ENCODE results near the gene UGT1A10.

Gene UGT1A10

DNA sequence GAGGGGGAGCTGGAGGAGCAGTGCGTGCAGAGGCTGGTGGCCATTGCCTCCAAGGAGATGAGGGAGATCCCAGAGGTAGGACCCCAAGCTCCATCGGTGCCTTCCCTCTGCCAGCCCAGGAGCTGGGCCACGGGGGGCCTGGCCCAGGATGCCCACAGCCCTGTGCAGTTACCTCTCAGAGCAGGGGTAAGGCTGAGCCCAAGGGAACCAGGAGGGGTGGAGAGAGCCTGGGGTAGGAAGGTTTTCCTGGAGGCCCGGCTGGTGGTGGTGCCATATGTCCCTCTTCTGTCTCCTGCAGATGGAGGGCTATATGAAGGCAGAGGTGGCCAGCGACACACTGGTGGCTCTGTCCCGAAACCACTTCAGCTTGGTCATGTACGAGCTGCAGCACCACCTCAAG lies 153.3 kb downstream of the UGT1A10 start:
- DNase-seq: no peak

DNA sequence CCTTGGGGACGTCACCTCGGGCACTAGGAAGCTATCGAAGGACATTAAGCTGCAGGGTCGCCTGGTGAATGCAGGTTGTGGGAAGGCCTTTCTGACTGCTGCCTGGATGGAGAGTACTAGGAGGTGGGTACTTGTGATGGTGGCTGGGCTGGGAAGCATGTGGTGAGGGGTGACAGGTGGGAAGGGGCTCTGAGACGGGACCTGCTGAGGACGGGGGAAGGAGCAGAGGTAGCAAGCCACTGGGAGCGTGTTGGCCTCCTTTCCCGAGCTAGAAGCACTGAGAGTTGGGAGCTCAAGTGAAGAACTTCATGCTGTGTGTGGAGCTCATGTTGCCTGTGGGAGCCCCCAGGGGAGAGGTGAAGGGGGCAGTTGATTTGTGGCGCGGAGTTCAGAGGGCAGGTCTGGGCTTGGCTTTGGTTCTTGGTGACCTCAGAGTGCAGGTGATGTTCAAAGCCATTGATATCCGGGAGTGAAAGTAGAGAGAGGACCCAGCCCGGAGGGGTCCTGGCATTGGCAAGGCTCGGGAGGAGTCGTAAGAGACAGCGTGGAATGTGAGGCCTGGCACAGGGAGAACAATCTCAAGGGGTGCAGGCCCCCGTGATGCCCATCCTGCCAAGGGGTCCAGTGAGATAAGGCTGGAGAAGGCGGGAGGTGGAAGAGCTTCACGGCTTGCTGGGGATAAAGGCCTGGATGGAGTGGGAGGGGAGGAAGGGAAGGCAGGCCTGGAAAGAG lies 155.1 kb downstream of the UGT1A10 start:
- no peak for DNase-seq

DNA sequence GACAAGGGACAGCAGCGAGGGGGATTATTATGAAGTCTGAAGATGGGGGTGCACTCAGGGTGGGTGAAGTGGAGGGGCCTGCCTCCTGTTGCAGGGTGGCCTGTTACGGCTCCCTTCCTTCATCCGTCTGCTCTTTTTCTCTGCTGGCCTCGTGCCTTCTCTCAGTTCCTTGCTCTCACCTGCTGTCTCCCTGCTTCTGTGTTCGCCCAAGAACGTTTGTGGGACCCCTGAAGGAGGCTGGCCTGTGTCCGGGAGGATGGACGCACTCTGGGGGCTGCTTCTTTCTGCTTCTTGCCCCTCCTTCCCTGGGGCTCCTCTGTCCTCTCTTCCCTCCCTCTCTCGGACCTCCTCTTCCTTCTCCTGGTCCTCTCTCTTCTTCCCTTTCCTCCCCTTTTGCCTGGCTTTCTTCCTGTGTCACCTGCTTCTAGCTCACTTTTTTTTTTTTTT lies 155.7 kb downstream of the UGT1A10 start:
- DNase-seq: no peak

DNA sequence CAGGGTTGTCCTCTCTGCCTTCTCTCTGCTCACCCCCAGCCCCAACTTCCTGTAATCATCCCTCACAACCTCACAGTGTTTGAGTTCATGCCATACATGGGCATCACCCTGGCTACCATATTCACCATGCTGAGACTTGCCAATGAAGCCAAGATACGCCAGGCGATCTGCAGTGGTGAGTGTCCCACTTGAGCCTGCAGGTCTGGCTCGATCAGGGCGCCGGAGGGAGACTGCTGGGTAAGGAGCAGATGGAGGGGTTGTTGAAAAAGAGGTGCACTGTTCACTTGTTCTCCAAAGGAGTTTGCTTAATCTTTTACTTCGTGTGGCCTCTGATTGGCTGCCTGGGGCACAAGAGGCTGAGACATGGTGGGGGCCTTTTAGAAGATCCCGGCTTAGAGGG lies 156.5 kb downstream of the UGT1A10 start:
- no peak for DNase-seq

DNA sequence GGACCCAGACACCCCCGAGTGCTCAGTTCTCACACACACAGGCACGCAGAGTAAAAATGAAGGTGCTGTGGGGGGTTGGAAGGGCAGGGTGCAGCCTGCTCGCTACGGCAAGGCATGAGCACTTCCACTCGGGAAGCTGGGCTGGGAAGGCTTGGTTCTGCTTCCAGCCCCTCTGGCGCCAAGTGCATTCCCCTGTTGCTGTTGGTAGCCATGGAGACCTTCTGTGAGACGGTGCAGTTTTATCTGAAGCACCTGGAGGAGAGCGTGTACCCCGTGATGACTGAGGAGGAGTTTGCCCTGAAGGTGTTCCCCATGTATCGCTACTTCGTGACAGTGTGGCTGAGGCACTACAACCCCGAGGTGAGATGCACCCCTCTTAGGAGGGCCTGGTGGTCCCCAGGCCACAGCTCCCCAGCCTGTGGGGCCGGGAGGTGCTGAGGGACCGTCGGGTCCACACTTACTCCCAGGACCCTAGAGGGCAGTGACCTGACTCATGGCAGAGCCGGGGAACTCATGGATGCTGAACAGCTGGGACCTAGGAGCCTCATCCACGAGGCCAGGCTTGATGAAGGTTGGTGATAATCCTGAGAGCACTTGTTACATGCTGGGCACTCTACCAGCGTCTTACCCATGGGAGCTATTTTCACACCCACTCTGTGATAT lies 157.3 kb downstream of the UGT1A10 start:
- DNase-seq: peak in 1 of 2 experiments; percentile 12

GRCh38 chr2:233794128-233794658 lies 157.9 kb downstream of the UGT1A10 start:
- DNase-seq: no peak

DNA sequence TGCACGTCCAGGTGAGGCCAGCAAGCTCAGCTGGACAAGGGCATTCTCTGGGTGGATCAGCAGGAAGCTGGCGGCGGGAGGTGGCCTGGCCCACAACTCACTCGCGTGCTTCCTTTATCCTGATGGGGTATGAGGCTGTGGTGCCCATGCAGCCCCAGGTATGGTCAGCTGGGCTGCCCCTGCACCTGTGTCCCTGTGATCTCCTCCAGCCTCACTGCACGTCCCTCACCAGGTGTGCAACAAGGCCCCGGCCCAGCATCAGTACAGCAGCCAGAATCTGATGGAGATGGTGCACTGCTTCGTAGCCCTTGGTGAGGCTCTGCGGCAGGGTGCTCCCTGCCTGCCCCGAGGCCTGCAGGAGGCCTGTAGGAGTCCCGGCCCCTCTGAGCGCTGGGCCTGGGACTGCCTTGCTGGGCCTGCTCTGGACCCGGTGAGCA lies 159.5 kb downstream of the UGT1A10 start:
- DNase-seq: no peak

DNA sequence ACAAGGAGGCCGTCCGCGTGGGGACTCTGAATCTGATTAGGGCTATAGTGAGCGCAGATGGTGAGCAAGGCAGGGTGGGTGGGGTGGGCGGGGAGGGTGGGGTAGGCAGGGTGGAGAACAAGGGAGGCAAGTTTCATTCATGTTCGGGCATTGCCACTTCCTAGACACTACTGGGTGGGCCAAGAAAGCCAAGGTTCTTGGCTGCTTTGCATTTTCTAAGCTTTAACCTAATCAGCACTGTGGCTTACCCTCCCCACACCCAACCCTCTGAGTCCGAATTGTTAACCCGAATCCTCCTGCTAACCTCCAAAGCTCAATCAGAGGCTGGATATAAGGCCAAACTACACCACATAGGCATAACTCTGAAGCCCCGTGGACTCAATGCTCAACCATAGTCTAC lies 160.0 kb downstream of the UGT1A10 start:
- DNase-seq: no peak

DNA sequence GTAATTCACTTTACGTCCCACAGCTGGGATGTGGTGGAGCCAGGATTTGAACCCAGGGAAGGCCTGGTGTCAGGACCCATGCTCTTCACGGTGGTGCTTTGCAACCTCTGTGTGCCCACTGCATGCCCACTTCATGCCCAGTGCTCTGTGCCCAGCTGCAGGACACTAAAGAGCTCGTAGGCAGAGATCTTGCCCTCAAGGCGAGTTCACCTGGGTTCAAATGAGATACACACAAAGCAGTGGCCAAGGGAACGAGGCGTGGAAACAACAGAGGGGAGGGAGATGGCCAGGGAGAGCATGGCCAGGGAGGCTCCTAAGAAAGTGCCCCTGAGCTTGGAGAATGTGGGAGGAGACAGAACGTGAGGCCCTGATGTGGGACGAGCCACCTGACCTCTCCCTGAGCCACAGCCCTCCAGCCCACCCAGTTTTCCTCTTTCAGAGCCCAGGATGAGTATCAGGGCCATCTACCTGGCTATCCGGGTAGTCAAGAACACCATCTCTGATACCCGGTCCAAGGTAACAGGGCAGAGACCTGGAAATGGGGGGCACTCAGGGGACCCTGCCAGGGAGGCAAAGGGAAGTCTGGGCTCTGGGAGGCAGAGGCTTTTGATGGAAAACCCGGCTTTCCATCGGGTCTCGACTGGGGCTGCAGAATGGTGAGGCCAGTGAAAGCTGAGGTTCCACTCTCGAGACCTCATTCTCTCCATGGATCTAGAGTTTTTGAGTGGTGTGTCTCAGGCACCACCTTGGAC lies 162.3 kb downstream of the UGT1A10 start:
- no peak for DNase-seq

DNA sequence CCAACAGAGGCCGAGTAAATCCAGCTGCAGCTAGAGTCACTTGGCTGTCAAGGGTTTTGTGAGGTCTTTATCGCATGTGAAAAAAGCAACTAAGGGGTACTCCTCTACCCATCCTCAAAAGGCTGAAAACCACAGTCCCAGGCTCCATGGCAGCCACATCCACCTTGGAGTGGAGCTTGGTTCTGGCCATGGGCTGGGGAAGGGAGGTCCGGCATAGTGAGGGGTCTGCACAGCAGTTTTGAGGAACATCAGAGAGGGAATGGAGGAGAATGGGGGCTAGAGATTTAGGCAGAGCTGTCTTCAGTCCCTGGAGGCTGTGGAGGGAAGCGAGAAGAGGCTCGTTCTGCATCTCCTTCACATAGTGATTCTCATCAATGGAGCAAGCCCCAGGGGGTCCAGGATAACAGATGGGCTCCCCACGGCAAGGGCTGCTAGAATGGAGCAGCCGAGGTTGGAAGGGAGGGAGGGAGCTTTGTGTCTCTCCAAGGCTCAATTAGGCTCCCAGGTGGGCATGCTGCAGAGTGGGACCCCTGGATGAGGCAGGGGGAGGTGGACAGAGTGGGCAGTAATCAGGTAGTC lies 162.9 kb downstream of the UGT1A10 start:
- no peak for DNase-seq

- DNase-seq: no peak
These were observed 163.5 kb downstream of the UGT1A10 start for GRCh38 chr2:233799716-233800115.

GRCh38 chr2:233800208-233800607 lies 164.0 kb downstream of the UGT1A10 start:
- no peak for DNase-seq

DNA sequence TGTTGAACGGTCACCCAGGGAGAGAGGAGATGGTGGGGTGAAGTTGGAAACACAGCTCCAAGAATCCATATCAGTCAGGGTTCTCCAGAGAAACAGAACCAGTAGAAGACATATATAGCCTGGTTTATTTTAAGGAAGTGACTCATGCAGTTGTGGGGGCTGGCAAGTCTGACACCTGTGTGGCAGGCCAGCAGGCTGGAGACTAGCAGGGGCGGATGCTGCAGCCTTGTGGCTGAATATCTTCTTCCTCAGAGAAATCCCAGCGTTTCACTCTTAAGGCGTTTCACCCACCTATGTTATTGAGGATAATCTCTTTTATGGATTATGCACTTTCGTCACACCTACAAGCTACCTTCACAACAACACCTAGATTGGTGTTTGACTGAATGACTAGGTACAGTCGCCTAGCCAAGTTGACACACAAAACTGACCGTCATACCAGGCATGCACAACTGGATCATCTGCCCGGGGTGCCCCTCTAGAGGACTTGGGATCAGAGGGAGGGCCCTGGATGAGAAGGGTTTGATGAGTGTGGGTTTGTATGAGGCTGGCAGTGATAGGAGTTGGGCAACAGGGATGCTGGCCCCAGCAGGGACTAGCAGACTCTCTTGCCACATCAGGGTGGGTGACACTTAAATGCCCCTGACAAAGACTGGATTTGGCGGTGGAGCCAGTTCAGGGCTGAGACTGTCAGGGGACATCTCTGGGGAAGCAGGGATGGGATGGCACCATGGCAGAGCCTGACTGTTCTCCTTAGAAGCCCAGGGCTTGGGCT lies 165.3 kb downstream of the UGT1A10 start:
- DNase-seq: no peak

DNA sequence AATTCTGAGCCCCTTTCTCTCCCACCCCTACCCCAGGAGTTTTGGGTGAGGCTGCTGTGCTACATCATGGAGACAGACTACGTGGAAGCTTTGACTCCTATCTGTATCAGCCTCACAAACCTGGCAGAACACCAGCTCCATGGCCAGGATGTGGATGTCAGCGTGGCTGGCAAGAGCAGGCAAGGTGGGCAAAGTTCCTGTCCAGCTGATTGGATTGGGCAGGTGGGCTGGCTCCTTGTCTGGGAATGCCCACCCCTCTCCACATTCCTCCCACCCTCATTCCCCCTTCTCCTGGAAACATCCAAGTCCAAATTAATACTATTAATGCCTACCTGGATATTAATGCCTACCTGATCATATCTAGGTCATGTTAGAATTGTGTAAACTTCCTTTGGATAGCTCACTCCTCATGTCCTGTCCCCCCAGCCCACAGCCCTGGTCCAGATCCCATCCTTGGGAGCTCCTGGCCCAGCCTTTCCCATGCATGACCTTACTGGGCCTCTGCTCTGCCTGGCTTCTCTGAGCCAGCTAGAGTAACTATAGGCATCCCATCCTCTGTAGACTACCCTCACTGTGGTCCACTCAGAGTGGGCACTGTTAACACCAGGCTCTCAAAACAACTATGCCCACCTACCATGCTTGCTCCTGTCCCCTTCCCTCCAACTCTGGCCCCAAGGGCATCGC lies 166.0 kb downstream of the UGT1A10 start:
- DNase-seq: no peak

- no peak for DNase-seq
These were observed 167.2 kb downstream of the UGT1A10 start for GRCh38 chr2:233803292-233803911.

GRCh38 chr2:233803994-233804393 lies 167.7 kb downstream of the UGT1A10 start:
- no peak for DNase-seq

GRCh38 chr2:233807215-233807865 lies 171.1 kb downstream of the UGT1A10 start:
- no peak for DNase-seq

- no peak for DNase-seq
These were observed 172.0 kb downstream of the UGT1A10 start for GRCh38 chr2:233807966-233808935.

DNA sequence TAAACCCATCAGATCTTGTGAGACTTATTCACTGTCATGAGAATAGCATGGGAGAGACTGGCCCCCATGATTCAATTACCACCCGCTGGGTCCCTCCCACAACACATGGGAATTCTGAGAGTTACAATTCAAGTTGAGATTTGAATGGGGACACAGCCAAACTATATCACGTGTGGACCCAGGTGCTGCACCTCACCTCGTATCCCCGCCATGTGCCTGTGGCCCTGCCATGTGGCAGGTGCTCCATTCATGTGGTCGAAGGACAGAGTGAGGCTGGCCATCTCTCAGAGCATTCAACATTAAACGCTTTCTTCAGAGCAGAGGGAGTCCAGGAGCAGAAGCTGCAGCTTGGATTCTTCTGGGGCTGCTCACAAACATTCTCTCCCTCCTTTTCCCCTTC lies 174.1 kb downstream of the UGT1A10 start:
- DNase-seq: no peak

Measured in NCI-H526 (cell line).